Smooth muscle cell of the pulmonary artery (primary cell): ENCODE data around the gene KCNK17. TPM values are rescaled to one million over a fixed set of nuclear protein-coding genes. Genes with fewer than 3 reads are reported as not detected.

Experiments
- total RNA-seq: library from RNA; depleted of rRNA; stranded (reverse); fragments of >200 nt; gene quantifications from 2 replicates; pipeline ENCODE4 v1.2.3, GENCODE V29; 2014

Gene KCNK17
- not detected in 2 replicates for total RNA-seq

DNA sequence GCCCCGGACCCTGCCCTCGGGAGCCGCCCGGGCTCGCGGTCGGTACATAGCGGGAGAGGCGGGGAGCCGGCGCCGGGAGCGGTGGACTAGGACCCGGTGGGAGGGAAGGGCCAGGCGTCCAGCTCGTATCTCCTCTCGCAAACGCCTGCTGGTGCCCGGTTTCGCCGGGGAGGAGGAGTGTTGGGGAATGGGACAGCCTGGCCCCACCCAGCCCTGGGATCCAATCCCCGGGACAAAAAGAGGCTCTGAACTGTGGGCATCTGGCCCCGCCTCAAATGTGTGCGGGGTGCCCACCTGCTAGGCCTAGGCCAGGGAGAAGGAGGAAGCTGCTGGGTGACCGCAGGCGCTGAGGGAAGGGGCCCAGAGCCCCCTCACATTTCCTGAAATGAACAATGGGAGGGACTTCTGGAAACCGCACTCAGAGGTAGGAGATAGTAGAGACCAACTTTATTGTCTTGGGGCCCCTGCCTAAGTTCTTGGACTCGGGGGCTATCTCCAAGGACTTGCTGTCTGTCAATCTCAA lies at the start of gene KCNK17:
Gene KCNK17, minus strand, starts transcription at position 147 of the 523 bp plus-strand sequence. Its CDS starts 99 bp downstream, at position 48.

DNA sequence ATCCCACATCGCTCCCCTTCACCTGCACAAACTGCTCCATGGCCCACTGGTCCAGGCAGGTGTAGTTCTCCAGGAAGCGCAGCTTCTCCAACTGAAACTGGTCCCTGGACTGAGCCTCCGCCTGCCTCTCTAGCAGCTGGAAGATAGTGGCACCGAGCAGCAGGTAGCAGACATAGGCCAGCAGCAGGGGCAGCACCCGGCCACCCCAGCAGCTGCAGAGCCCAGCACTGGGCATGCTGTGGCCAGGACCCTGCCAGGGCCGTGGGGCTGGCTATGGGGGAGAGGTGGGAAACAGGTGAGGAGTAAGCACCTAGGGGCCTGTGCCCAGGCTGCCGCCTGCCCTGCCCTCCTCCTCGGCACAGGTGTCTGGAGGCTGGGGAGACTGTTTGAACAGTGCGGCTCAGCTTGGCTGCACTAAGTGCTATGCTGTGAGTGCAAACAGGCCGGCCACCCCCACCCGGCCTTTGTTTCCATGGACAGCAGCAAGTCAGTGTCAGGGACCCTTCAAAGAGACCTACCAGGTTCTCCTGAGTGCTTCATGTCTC lies 8.2 kb upstream of the KCNK17 start, which contains the start of gene KCNK16:
Gene KCNK16, minus strand, starts transcription at position 397 of the 545 bp plus-strand sequence. Its CDS starts 162 bp downstream, at position 235.

Other genes starting within 250 kb of the KCNK17 start
- gene SAYSD1, start 199.2 kb downstream of the KCNK17 start, total RNA-seq: 9.4 and 11.1 TPM in 2 replicates
- gene KCNK5, start 84.9 kb downstream of the KCNK17 start, total RNA-seq: 0.03 and 0.07 TPM in 2 replicates
- not detected in 2 replicates for gene KCNK16, start 8.3 kb upstream of the KCNK17 start, total RNA-seq